Muscle layer of duodenum (tissue), 2 donors: ENCODE data around the gene KLHL28.

Experiments
- H3K27ac ChIP-seq: one replicate; pipeline ENCODE4 v1.7.0; 2013; ENCODE audit warnings: mild to moderate bottlenecking, low read length
- H3K27me3 ChIP-seq: one replicate; pipeline ENCODE4 v1.7.0; 2013; ENCODE audit warnings: low read depth, mild to moderate bottlenecking, control low read depth, low read length
- H3K36me3 ChIP-seq, 2 donors: one replicate each; pipeline ENCODE4 v1.7.0; 2013; ENCODE audit warnings: low read length in 2 of 2, control low read depth in 1 of 2, mild to moderate bottlenecking in 1 of 2; ENCODE audit not compliant: insufficient read depth in 2 of 2, control insufficient read depth in 1 of 2
- H3K4me1 ChIP-seq, 2 donors: one replicate each; pipeline ENCODE4 v1.7.0; 2013; ENCODE audit warnings: low read length in 2 of 2, mild to moderate bottlenecking in 2 of 2, control low read depth in 1 of 2, moderate library complexity in 1 of 2; ENCODE audit not compliant: insufficient read depth in 2 of 2, control insufficient read depth in 1 of 2
- H3K4me3 ChIP-seq, 2 donors: one replicate each; pipeline ENCODE4 v1.7.0; 2013; ENCODE audit warnings: low read length in 2 of 2, low read depth in 1 of 2, mild to moderate bottlenecking in 1 of 2
- H3K9me3 ChIP-seq, 2 donors: one replicate each; pipeline ENCODE4 v1.7.0; 2013; ENCODE audit warnings: low read length in 2 of 2, control low read depth in 1 of 2, mild to moderate bottlenecking in 1 of 2; ENCODE audit not compliant: control insufficient read depth in 1 of 2
- donor health status: healthy.

KLHL28 gene

DNA sequence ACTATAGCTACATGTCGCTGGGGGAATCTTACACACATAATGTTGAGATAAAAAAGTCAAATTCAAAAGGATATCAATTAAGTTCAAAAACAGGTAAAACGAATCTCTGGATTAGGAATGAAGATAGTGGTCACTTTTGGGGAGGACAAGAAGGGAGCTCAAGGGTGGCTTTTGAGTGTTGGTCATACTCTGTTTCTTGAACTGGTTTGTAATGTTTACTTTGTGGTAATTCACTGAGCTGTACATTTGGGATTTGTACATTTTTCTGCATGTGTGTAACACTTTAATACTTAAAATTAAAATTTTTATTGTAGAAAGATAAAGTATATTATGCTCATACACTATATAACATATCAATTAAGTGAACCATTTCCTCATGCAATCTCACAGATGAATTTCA is 26.6 kb downstream of the KLHL28 start:
- H3K27ac ChIP-seq, result no peak overlapping the region
- H3K27me3 ChIP-seq, result no peaks in the 10 kb centered on the region
- H3K36me3 ChIP-seq, result peaks cover 11 to 19% of the 10 kb centered on the region in 2 donors

DNA sequence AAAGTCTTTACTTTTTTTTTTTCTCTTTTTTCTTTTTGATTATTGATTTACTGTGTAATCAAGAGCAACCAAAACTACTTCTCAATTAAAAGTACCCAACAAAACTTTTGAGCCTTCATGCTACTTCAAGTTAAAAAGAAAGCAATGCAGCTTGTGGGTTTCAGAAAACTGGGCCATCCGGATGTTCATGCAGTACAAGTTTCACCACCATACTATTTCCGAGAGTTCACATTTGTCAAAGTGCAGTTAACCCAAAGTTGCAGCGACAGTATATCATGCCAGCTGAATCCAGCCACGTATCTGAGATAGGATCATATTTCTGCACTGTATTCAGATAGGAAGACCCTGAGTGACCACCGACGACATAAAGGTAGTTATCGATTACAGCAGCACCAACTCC is 33.0 kb downstream of the KLHL28 start:
- H3K36me3 ChIP-seq, result peaks cover 7 to 9% of the 10 kb centered on the region in 2 donors
- H3K4me3 ChIP-seq, result no peak overlapping the region
- H3K27me3 ChIP-seq, result no peaks in the 10 kb centered on the region
- no peak overlapping the region for H3K27ac ChIP-seq
- H3K9me3 ChIP-seq, result no peaks in the 10 kb centered on the region
- H3K4me1 ChIP-seq, result no peaks in the 10 kb centered on the region

More for the DNA sequence above, 26.6 kb downstream of the KLHL28 start:
- no peak overlapping the region for H3K4me3 ChIP-seq
- no peaks in the 10 kb centered on the region for H3K9me3 ChIP-seq
- no peaks in the 10 kb centered on the region for H3K4me1 ChIP-seq

DNA sequence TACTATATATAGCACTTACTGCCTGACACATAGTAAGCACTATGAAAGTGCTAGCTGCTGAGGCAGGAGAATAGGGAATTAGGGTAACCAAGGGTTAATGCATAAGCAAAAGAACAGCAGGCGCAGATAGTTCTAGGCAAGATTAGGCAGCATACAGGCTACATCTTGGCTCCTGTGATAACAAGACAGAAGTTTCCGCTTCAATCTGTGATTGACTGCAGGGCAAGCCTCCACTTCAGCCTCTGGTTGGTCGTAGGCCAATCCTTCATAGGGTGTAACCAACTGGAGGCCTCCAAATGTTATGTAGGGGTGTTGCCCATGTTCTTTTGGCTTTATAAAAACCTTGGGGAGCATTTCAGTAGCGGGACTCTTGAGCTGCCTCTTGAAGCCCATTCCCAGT is 46.9 kb downstream of the KLHL28 start:
- Histone ChIP-seq H3K4me3 (no peak overlapping the region), H3K27ac (no peak overlapping the region), H3K4me1 (peaks cover 3 to 9% of the 10 kb centered on the region in 2 donors), H3K9me3 (no peaks in the 10 kb centered on the region), H3K27me3 (no peaks in the 10 kb centered on the region), H3K36me3 (no peaks in the 10 kb centered on the region)

DNA sequence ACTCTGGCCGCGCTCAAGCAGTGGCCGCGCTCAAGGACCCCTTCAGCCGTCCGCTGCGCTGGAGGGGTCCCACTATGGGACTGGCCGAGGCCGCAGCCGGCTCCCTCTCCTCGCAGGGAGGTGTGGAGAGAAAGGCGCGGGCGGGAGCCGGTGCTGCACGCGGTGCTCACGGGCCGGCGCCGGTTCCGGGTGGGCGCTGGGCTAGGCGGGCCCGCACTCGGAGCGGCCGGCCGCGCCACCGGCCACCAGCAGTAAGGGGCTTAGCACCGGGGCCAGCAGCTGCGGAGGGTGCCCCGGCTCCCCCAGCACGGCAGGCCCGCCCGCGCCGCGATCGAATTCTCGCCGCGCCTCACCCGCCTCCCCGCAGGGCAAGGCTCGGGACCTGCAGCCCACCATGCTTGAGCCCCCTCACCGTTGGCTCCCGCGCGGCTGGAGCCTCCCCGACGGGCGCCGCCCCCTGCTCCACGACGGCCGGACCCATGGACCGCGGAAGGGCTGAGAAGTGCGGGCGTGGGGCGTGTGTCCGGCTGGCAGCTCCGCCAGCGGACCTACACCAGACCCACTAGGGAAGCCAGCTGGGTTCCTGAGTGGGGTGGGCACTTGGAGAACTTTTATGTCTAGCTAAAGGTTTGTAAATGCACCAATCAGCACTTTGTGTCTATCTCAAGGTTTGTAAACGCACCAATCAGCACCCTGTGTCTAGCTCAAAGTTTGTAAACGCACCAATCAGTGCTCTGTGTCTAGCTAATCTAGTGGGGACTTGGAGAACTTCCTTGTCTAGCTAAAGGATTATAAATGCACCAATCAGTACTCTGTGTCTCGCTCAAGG is 49.5 kb downstream of the KLHL28 start:
- H3K36me3 ChIP-seq, result no peaks in the 10 kb centered on the region
- no peaks in the 10 kb centered on the region for H3K27me3 ChIP-seq
- H3K4me1 ChIP-seq, result peaks cover 3 to 9% of the 10 kb centered on the region in 2 donors
- H3K9me3 ChIP-seq, result no peaks in the 10 kb centered on the region
- peak overlapping the region; percentile 37 to 83 for H3K4me3 ChIP-seq
- H3K27ac ChIP-seq, result no peak overlapping the region

DNA sequence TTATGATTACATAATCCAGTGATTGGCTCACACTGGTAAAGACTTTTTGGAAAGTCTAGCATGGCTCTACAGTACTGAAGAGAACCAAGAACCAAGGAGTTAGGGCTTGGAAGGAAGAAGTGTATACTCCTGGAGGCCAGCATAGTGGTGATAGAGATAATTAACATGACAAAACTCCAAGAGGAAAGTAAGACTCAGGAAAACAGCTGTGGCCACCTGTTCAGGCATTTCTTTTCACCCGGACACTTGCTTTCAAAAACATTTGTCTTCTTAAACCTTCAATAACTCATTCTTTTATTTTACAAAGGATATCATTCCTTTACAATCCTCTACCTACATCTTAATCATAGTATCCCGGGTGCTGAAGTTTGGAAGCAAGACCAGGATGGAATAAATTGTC is 50.9 kb downstream of the KLHL28 start:
- no peaks in the 10 kb centered on the region for H3K27me3 ChIP-seq
- peaks cover 3 to 9% of the 10 kb centered on the region in 2 donors for H3K4me1 ChIP-seq
- no peaks in the 10 kb centered on the region for H3K9me3 ChIP-seq
- H3K27ac ChIP-seq, result no peak overlapping the region
- no peak overlapping the region for H3K4me3 ChIP-seq
- H3K36me3 ChIP-seq, result no peaks in the 10 kb centered on the region

DNA sequence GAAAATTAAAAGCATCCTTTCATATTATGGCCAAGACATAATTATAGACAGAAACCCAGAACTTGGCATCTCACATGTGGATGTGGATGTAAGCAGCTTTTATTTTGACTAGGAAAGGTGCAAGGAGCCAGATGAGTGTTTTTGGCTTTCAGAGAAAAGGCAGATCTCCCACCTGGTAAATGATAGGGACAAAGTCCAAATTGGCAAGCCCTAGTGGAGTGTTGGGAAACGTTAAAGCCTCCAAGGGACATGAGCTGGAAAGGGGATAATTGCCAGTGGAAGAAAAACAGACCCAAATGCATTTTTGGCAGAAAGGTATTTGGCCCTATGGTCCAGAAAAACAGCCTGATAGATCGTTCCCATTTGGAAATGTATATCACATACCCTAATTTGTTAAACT is 60.1 kb downstream of the KLHL28 start:
- H3K27ac ChIP-seq, result no peak overlapping the region
- no peak overlapping the region for H3K4me3 ChIP-seq
- no peaks in the 10 kb centered on the region for H3K9me3 ChIP-seq
- H3K27me3 ChIP-seq, result no peaks in the 10 kb centered on the region
- peaks cover 0 to 27% of the 10 kb centered on the region in 2 donors for H3K4me1 ChIP-seq
- H3K36me3 ChIP-seq, result peaks cover 12 to 14% of the 10 kb centered on the region in 2 donors

DNA sequence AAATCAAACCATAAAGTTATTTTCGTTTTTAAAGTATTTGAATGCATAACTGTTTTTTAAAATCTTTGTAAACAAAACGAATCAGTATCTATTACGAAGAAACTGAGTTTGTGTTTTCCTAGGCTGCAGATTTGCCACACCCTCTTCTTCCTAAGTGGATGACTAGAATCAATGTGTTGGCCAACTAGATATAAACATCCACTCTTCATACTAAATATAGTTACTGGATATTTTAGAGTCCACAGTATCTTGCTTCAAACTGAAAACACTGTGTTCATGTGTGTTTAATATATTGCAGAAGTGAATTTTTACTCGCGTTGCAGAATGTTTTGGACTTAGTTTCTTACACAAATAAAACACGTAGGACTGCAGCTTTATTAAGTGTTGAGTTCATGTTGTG is 63.2 kb downstream of the KLHL28 start:
- Histone ChIP-seq H3K4me1 (peaks cover 0 to 27% of the 10 kb centered on the region in 2 donors), H3K9me3 (no peaks in the 10 kb centered on the region), H3K27ac (peak overlapping the region; percentile 4), H3K4me3 (peak overlapping the region; percentile 88 to 93), H3K27me3 (no peaks in the 10 kb centered on the region), H3K36me3 (peaks cover 0 to 5% of the 10 kb centered on the region in 2 donors)

DNA sequence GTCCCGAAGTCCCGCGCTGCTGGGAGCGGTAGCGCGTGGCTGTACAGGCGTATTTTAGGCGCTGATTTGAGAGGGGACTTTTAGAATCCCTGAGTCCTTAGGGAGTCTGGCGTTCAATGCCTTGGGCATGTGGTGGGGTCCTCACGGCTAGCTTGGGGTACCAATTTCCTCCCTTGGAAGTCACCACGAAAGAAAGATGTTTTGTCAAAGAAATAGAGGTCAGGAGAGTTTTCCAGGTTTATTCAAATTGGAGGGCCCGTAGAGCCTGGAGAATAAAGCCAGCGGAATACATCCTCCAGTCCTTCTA is 63.9 kb downstream of the KLHL28 start:
- peaks cover 0 to 27% of the 10 kb centered on the region in 2 donors for H3K4me1 ChIP-seq
- H3K27ac ChIP-seq, result peak overlapping the region; percentile 83
- peaks cover 0 to 5% of the 10 kb centered on the region in 2 donors for H3K36me3 ChIP-seq
- peak overlapping the region; percentile 88 to 93 for H3K4me3 ChIP-seq
- H3K27me3 ChIP-seq, result no peaks in the 10 kb centered on the region
- H3K9me3 ChIP-seq, result no peaks in the 10 kb centered on the region

DNA sequence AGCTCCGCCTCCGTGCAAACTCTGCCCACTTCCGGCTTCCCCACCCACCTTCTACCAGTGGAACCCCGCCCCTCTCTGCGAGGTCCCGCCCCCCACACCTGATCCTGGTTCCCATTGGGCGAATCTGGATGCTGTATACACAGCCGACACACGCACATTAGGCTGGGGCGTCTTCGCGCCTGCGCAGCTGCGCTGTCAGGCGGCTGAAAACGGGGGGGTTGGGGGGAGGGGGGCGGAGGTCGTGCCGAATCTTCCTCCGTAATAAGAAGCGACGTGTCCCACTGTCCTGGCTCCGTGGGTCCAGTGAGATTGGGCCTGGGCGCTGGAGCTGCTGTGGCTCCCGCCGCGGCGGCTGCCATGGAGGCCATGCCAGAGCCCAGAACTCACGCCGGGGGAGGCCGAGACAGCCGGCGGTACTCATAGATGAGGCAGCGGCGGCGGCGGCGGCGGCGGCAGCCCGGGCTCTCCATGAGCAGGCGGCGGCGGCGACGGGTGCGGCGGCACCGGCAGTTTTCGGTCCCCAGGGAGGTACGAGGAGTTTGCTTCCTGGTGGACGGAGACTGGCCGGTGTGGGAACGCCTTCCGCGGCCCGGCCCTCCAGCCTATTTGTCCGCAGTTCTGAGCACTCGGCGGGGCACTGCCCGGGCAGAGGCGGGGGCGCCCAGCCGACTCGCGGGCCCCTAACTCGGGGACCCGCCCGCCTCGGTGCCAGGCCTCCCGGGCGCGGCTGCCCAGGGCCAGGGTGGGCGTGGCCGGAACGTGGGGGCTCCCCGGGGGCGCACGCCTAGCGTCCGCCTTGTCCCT is 64.5 kb downstream of the KLHL28 start:
- H3K4me3 ChIP-seq, result peak overlapping the region; percentile 88 to 93
- H3K4me1 ChIP-seq, result peaks cover 0 to 27% of the 10 kb centered on the region in 2 donors
- H3K27me3 ChIP-seq, result no peaks in the 10 kb centered on the region
- H3K27ac ChIP-seq, result peak overlapping the region; percentile 88
- peaks cover 0 to 5% of the 10 kb centered on the region in 2 donors for H3K36me3 ChIP-seq
- no peaks in the 10 kb centered on the region for H3K9me3 ChIP-seq

DNA sequence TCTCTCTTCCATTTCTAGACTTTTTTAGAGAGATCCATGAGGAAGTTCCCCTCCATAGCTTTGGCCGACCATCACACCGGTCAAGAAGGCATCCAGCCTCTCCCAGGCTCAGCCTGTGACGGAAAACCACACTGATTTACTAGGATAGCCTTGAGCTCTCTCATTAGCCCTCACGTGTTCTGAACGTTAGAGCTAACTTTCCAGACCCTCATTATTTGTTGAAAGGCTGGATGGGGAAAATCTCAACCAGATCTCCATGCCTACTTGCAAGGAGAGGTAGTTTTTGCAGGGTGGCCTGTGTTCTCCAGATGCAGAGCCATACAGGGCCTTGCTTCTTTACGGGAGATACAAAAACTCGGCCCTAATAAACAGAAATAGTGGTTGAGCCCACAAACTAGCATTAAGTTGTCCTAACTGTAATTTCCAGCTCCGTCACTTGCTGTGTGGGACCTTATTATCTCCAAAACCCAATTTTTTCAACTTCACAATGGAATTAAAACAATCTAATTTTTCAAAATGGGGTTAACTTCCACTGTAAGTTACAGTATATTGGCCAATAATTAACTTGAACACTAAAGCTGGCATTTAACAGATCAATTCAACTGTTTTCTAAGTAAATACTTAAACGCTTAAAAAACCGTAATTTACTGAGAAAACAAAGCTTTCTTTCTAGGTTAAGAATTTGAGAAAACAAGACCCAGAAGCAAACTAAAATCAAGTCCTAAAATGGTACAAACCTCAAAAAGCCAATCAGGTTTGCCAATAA is 65.3 kb downstream of the KLHL28 start:
- H3K9me3 ChIP-seq, result no peaks in the 10 kb centered on the region
- peak overlapping the region; percentile 88 for H3K27ac ChIP-seq
- H3K27me3 ChIP-seq, result no peaks in the 10 kb centered on the region
- H3K36me3 ChIP-seq, result peaks cover 0 to 5% of the 10 kb centered on the region in 2 donors
- peak overlapping the region; percentile 47 to 93 for H3K4me3 ChIP-seq
- peaks cover 0 to 20% of the 10 kb centered on the region in 2 donors for H3K4me1 ChIP-seq

DNA sequence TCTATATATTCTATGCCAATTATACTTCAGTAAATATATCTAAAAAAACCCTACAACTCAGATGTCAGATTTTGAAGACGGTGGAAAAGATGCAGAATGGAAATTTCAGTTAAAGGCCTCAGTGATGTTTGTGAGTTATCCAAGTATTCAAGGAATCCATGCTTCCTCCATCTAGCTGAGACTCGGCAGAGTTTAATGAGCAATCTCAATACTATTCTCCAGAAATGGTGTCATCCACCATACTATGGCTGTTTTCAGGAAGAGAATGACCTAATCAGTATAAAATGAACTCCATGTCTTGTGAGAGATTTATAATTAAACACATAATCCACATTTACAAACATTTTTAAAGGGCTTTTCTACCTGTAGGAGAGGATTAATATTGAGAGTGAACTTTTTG is 66.0 kb downstream of the KLHL28 start:
- no peak overlapping the region for H3K4me3 ChIP-seq
- H3K4me1 ChIP-seq, result peaks cover 0 to 14% of the 10 kb centered on the region in 2 donors
- no peaks in the 10 kb centered on the region for H3K9me3 ChIP-seq
- peaks cover 0 to 5% of the 10 kb centered on the region in 2 donors for H3K36me3 ChIP-seq
- no peaks in the 10 kb centered on the region for H3K27me3 ChIP-seq
- H3K27ac ChIP-seq, result peak overlapping the region; percentile 88
